Measurements from ENCODE around the gene GTF2F2. TPM values are rescaled to one million over a fixed set of nuclear protein-coding genes. Genes with fewer than 3 reads are reported as not detected.

Gene GTF2F2
- total and polyA plus RNA-seq, 2 donors (not counting 1 experiment from before 2014, with no cell fraction given), result 5.9 to 19.6 TPM

GRCh38 chr13:45120967-45121831 lies 889 bp downstream of the GTF2F2 start:
- no peaks in the 10 kb centered on the region for H3K9me3 Mint-ChIP-seq (ENCODE audit: insufficient read depth)
- H3K4me1 ChIP-seq (ENCODE audit: control insufficient read depth in 2 of 2, insufficient read depth in 2 of 2, low read length in 2 of 2), result peaks cover 20 to 21% of the 10 kb centered on the region in 2 donors
- no peak for TF ChIP-seq EZH2 (IDR thresholded peaks at IDR 0.05; ENCODE audit: borderline replicate concordance, insufficient read depth, low read depth, low read length, poor library complexity, severe bottlenecking)
- peak; percentile 25 for TF ChIP-seq CTCF (IDR thresholded peaks at IDR 0.05)

GRCh38 chr13:45122941-45123340 lies 2.6 kb downstream of the GTF2F2 start:
- H3K4me3 Mint-ChIP-seq, result no peak overlapping the region
- WGBS (ENCODE audit: insufficient coverage), result 84% methylated on average over 3 of the region's 6 CpGs
- H3K27ac ChIP-seq (ENCODE audit: low read length in 2 of 2), result no peak overlapping the region
- no peaks in the 10 kb centered on the region for H3K9me3 Mint-ChIP-seq (ENCODE audit: insufficient read depth)
- H3K4me3 ChIP-seq (ENCODE audit: control extremely low read depth in 1 of 5, extremely low read depth in 1 of 5, insufficient read depth in 1 of 5, low read depth in 2 of 5, low read length in 4 of 5), result no peak overlapping the region
- no peak overlapping the region for H3K4me2 ChIP-seq (replicated peaks; ENCODE audit: low read depth, low read length, poor library complexity, severe bottlenecking)
- intact Hi-C loops (cut with micrococcal nuclease), result loop anchor here (5.0 to 10.0 kb wide), 3 partner anchors 151 to 294 kb away; partner anchors contain the start of gene SLC25A30
- CTCF ChIA-PET, result no interaction called here
- peaks cover 32% of the 10 kb centered on the region for H4K20me1 ChIP-seq (ENCODE audit: control insufficient read depth, insufficient read depth, low read length, poor library complexity, severe bottlenecking)
- no peak overlapping the region for H3K9ac ChIP-seq (ENCODE audit: low read length)
- peaks cover 0 to 3% of the 10 kb centered on the region in 2 experiments for H3K36me3 ChIP-seq (replicated peaks in 1 of 2; ENCODE audit: control extremely low read depth in 1 of 2, control insufficient read depth in 1 of 2, extremely low read depth in 1 of 2, insufficient read depth in 2 of 2, low read length in 1 of 2)
- H3K27me3 ChIP-seq (replicated peaks in 1 of 4; ENCODE audit: control extremely low read depth in 1 of 4, control insufficient read depth in 3 of 4, insufficient read depth in 4 of 4, low read length in 3 of 4), result no peaks in the 10 kb centered on the region
- TF ChIP-seq EZH2 (IDR thresholded peaks at IDR 0.05; ENCODE audit: borderline replicate concordance, insufficient read depth, low read depth, low read length, poor library complexity, severe bottlenecking), result no peak
- no peak for TF ChIP-seq CTCF (IDR thresholded peaks at IDR 0.05)
- DNase-seq, result no peak
- peaks cover 20 to 21% of the 10 kb centered on the region in 2 donors for H3K4me1 ChIP-seq (ENCODE audit: control insufficient read depth in 2 of 2, insufficient read depth in 2 of 2, low read length in 2 of 2)
- no peak for ATAC-seq (ENCODE audit: low read depth)
- POLR2A ChIA-PET, result no interaction called here
- H3K27me3 Mint-ChIP-seq, result no peaks in the 10 kb centered on the region
- H2AFZ ChIP-seq (ENCODE audit: insufficient read depth, low read depth, low read length, poor library complexity, severe bottlenecking), result no peak overlapping the region
- H3K9me3 ChIP-seq (ENCODE audit: control extremely low read depth in 1 of 3, control insufficient read depth in 2 of 3, insufficient read depth in 1 of 3, low read length in 2 of 3), result no peaks in the 10 kb centered on the region
- no peak overlapping the region for H3K27ac Mint-ChIP-seq
- peaks cover 16% of the 10 kb centered on the region for H3K4me1 Mint-ChIP-seq
- peaks cover 86% of the 10 kb centered on the region for H3K79me2 ChIP-seq (ENCODE audit: control insufficient read depth, insufficient read depth, low read length)

More at GRCh38 chr13:45120967-45121831, 889 bp downstream of the GTF2F2 start:
- Histone ChIP-seq H2AFZ (ENCODE audit: insufficient read depth, low read depth, low read length, poor library complexity, severe bottlenecking) (peak overlapping the region; percentile 98), H3K4me3 (ENCODE audit: control extremely low read depth in 1 of 5, extremely low read depth in 1 of 5, insufficient read depth in 1 of 5, low read depth in 2 of 5, low read length in 4 of 5) (peak overlapping the region; percentile 68 to 100 (median 92)), H3K36me3 (replicated peaks in 1 of 2; ENCODE audit: control extremely low read depth in 1 of 2, control insufficient read depth in 1 of 2, extremely low read depth in 1 of 2, insufficient read depth in 2 of 2, low read length in 1 of 2) (no peaks in the 10 kb centered on the region), H3K4me2 (replicated peaks; ENCODE audit: low read depth, low read length, poor library complexity, severe bottlenecking) (peak overlapping the region; percentile 86), H3K9me3 (ENCODE audit: control extremely low read depth in 1 of 3, control insufficient read depth in 2 of 3, insufficient read depth in 1 of 3, low read length in 2 of 3) (no peaks in the 10 kb centered on the region), H3K27ac (ENCODE audit: low read length in 2 of 2) (peak overlapping the region; percentile 66 to 93), H3K79me2 (ENCODE audit: control insufficient read depth, insufficient read depth, low read length) (peaks cover 72% of the 10 kb centered on the region), H3K27me3 (replicated peaks in 1 of 4; ENCODE audit: control extremely low read depth in 1 of 4, control insufficient read depth in 3 of 4, insufficient read depth in 4 of 4, low read length in 3 of 4) (no peaks in the 10 kb centered on the region), H4K20me1 (ENCODE audit: control insufficient read depth, insufficient read depth, low read length, poor library complexity, severe bottlenecking) (peaks cover 24% of the 10 kb centered on the region), H3K9ac (ENCODE audit: low read length) (peak overlapping the region; percentile 96)
- no peak overlapping the region for H3K27ac Mint-ChIP-seq
- no peak overlapping the region for H3K4me3 Mint-ChIP-seq
- no peaks in the 10 kb centered on the region for H3K27me3 Mint-ChIP-seq
- CTCF ChIA-PET, result no interaction called here
- DNase-seq (peak; percentile 18), ATAC-seq (ENCODE audit: low read depth) (no peak)
- H3K4me1 Mint-ChIP-seq, result peaks cover 13% of the 10 kb centered on the region
- WGBS (ENCODE audit: insufficient coverage), result 0% methylated on average over 4 of the region's 13 CpGs
- POLR2A ChIA-PET, result no interaction called here
- intact Hi-C loops (cut with micrococcal nuclease), result loop anchor here (1.0 to 10.0 kb wide), 7 partner anchors 74 to 343 kb away; partner anchors contain the start of genes COG3, GPALPP1, NUFIP1 and SLC25A30
